ENCODE measurements around the gene CD244. TPM values are rescaled to one million over a fixed set of nuclear protein-coding genes. Genes with fewer than 3 reads are reported as not detected.

Gene CD244
- total RNA-seq, 1 donor: not detected

GRCh38 chr1:160844447-160845232, 18.0 kb downstream of the CD244 start:
- no peak for TF ChIP-seq CTCF (IDR thresholded peaks at IDR 0.05; ENCODE audit: extremely low read depth, low read depth, low read length)
- no peaks in the 10 kb centered on the region for H3K4me1 ChIP-seq (ENCODE audit: insufficient read depth, low read length)
- DNase-seq (ENCODE audit: insufficient read length, low spot score, missing footprints): no peak
- H3K79me2 ChIP-seq (ENCODE audit: insufficient read depth, low read length): no peaks in the 10 kb centered on the region
- no peaks in the 10 kb centered on the region for H3K27me3 ChIP-seq (ENCODE audit: insufficient read depth, low read length)
- no peaks in the 10 kb centered on the region for H3K9me3 ChIP-seq (ENCODE audit: low read depth, low read length)
- no peak overlapping the region for H3K4me3 ChIP-seq (ENCODE audit: insufficient read depth, low read length)
- H3K27ac ChIP-seq (ENCODE audit: low read depth, low read length): no peak overlapping the region
- H3K36me3 ChIP-seq (ENCODE audit: insufficient read depth, low read length): no peaks in the 10 kb centered on the region
- H2AFZ ChIP-seq (ENCODE audit: low read length): no peak overlapping the region
- no peak overlapping the region for H3K4me2 ChIP-seq (ENCODE audit: insufficient read depth, low read length)
- no peaks in the 10 kb centered on the region for H4K20me1 ChIP-seq (ENCODE audit: insufficient read depth, low read length)

- no peak overlapping the region for H2AFZ ChIP-seq (ENCODE audit: low read length)
- no peaks in the 10 kb centered on the region for H4K20me1 ChIP-seq (ENCODE audit: insufficient read depth, low read length)
- no peak overlapping the region for H3K4me3 ChIP-seq (ENCODE audit: insufficient read depth, low read length)
- H3K4me2 ChIP-seq (ENCODE audit: insufficient read depth, low read length): no peak overlapping the region
- no peak for DNase-seq (ENCODE audit: insufficient read length, low spot score, missing footprints)
- H3K27me3 ChIP-seq (ENCODE audit: insufficient read depth, low read length): no peaks in the 10 kb centered on the region
- no peaks in the 10 kb centered on the region for H3K9me3 ChIP-seq (ENCODE audit: low read depth, low read length)
- H3K4me1 ChIP-seq (ENCODE audit: insufficient read depth, low read length): no peaks in the 10 kb centered on the region
- no peak overlapping the region for H3K27ac ChIP-seq (ENCODE audit: low read depth, low read length)
- no peaks in the 10 kb centered on the region for H3K79me2 ChIP-seq (ENCODE audit: insufficient read depth, low read length)
- H3K36me3 ChIP-seq (ENCODE audit: insufficient read depth, low read length): no peaks in the 10 kb centered on the region
- no peak for TF ChIP-seq CTCF (IDR thresholded peaks at IDR 0.05; ENCODE audit: extremely low read depth, low read depth, low read length)
Observed at GRCh38 chr1:160841079-160841478, 21.6 kb downstream of the CD244 start.

GRCh38 chr1:160839746-160840145, 22.9 kb downstream of the CD244 start:
- H3K27me3 ChIP-seq (ENCODE audit: insufficient read depth, low read length): no peaks in the 10 kb centered on the region
- H2AFZ ChIP-seq (ENCODE audit: low read length): no peak overlapping the region
- H4K20me1 ChIP-seq (ENCODE audit: insufficient read depth, low read length): no peaks in the 10 kb centered on the region
- no peaks in the 10 kb centered on the region for H3K79me2 ChIP-seq (ENCODE audit: insufficient read depth, low read length)
- H3K4me1 ChIP-seq (ENCODE audit: insufficient read depth, low read length): no peaks in the 10 kb centered on the region
- no peak for TF ChIP-seq CTCF (IDR thresholded peaks at IDR 0.05; ENCODE audit: extremely low read depth, low read depth, low read length)
- no peak overlapping the region for H3K4me3 ChIP-seq (ENCODE audit: insufficient read depth, low read length)
- H3K36me3 ChIP-seq (ENCODE audit: insufficient read depth, low read length): no peaks in the 10 kb centered on the region
- no peak for DNase-seq (ENCODE audit: insufficient read length, low spot score, missing footprints)
- no peak overlapping the region for H3K4me2 ChIP-seq (ENCODE audit: insufficient read depth, low read length)
- no peaks in the 10 kb centered on the region for H3K9me3 ChIP-seq (ENCODE audit: low read depth, low read length)
- H3K27ac ChIP-seq (ENCODE audit: low read depth, low read length): no peak overlapping the region

- no peak overlapping the region for H2AFZ ChIP-seq (ENCODE audit: low read length)
- no peaks in the 10 kb centered on the region for H3K79me2 ChIP-seq (ENCODE audit: insufficient read depth, low read length)
- H3K9me3 ChIP-seq (ENCODE audit: low read depth, low read length): no peaks in the 10 kb centered on the region
- H3K4me3 ChIP-seq (ENCODE audit: insufficient read depth, low read length): no peak overlapping the region
- H4K20me1 ChIP-seq (ENCODE audit: insufficient read depth, low read length): no peaks in the 10 kb centered on the region
- no peak overlapping the region for H3K27ac ChIP-seq (ENCODE audit: low read depth, low read length)
- DNase-seq (ENCODE audit: insufficient read length, low spot score, missing footprints): no peak
- H3K4me1 ChIP-seq (ENCODE audit: insufficient read depth, low read length): no peaks in the 10 kb centered on the region
- TF ChIP-seq CTCF (IDR thresholded peaks at IDR 0.05; ENCODE audit: extremely low read depth, low read depth, low read length): no peak
- H3K27me3 ChIP-seq (ENCODE audit: insufficient read depth, low read length): no peaks in the 10 kb centered on the region
- H3K36me3 ChIP-seq (ENCODE audit: insufficient read depth, low read length): no peaks in the 10 kb centered on the region
- H3K4me2 ChIP-seq (ENCODE audit: insufficient read depth, low read length): no peak overlapping the region
Observed at GRCh38 chr1:160838888-160839287, 23.8 kb downstream of the CD244 start.

All from osteoblast (primary cell).